HG03097 (cell line): ENCODE results near the gene LBR.

Experiments used
- ATAC-seq: cut with Tn5 transposase; IDR thresholded peaks from one replicate; pipeline ENCODE4 v1.9.1; 2021; ENCODE audit not compliant: unreplicated experiment, low FRiP score

Gene LBR

DNA sequence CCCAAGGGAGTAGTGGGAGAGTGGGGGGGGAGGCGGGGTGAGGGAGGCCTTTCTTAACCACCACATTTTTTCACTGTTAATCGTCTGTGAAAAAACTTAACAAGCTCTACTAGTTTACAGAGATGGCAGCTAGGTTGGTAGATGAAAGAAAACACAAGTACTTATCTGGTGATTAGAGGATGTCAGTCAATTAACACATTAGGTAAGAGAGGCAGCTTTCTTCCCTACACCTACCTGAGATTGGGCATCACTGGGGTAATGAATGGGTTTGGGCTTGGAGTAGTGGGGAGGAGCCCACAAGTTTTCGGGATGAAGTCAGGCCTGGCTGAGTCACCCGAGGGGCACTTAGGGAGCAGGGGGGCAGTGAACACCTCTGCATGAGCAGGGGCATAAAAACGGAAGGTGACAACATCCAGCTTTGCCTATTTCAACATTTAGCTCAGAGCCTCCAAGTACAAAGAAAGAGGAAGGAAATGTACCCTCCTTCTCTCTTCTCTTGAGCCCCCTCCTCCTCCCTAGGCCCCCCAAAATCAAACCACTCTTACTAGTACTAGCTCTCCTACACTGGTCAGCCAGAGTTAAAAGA is 2.5 kb downstream of the LBR start:
- ATAC-seq = no peak

DNA sequence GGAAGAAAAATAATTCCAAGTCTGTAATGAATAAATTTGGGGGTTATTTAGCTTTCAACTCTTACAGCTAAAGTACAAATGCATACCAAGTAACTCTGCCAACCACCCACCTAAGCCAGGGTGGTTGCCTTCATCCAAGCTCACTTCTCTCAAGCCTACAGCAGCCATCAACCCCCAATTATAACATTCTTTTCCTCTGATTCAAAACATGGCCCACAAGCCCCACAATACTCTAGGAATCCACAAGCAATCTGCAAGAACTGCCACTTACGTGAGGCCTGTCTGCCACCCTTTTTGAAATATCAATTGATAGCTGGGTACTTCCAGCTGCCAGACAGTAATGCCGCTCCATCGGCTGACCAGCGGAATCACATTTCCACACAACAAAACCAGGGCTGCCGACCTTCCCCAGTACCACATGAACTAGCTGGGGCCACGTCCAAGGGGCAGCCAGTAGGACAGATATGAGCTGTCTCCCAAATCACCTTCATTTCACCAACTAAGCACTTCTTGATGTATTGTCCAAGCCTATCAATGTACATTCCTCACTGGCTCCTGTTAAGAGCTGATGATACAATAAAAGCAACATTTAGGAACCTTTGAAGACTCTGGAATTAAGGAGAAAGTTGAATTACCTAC is 3.2 kb downstream of the LBR start:
- ATAC-seq = no peak

- ATAC-seq = no peak
Observed at GRCh38 chr1:225423518-225423855, 4.4 kb downstream of the LBR start.

GRCh38 chr1:225422795-225423517 is 4.9 kb downstream of the LBR start:
- no peak for ATAC-seq

- no peak for ATAC-seq
Observed at GRCh38 chr1:225422031-225422605, 5.7 kb downstream of the LBR start.

- no peak for ATAC-seq
Observed at GRCh38 chr1:225418598-225418997, 9.2 kb downstream of the LBR start.

DNA sequence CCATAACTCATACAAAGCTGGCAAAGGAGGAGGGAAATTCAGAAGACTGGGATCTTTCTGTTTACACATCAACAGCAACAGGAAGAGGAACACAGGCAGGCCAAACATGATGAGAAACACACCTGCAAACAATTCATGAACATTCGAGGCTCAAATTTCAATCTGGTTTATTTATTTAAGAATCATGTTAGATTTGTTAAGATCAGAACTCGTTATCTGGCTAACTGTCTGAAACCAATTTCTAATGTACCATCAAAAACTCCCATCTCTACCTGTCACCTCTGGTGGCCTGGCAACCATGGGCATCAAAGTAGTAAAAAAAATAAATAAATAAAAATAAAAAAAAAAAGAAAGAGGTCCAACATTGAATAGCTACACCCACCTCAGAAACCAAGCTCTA is 9.8 kb downstream of the LBR start:
- ATAC-seq = no peak

DNA sequence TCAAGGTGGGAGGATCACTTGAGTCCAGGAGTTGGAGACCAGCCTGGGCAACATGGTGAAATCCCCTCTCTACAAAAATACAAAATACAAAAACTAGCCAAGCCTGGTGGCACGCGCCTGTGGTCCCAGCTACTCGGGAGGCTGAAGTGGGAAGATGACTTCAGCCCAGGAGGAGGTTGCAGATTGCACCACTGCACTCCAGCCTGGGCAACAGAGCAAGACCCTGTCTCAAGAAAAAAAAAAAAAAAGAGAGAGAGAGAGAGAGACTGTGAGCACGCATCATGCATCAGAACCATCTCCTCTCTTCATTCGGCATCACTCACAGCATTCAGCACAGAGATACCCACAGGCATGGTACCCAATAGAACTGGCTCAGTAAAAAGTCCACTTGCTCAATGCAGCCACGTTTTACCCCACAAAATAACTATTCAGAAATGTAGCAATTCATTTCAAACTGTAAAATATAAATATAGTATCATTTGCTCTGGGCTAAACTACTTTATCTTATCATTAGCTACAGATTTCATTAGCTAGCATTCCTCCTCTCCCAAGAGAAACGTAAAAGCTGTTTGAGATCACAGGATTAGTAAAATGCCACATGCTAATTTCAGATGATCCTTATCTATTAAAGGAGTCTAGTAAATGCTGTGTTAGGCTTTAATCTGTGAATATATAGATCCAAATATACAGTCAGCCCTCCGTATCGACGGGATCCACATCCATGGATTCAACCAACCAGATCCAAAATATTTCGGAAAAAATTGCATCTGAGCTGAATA is 11.7 kb downstream of the LBR start:
- no peak for ATAC-seq

DNA sequence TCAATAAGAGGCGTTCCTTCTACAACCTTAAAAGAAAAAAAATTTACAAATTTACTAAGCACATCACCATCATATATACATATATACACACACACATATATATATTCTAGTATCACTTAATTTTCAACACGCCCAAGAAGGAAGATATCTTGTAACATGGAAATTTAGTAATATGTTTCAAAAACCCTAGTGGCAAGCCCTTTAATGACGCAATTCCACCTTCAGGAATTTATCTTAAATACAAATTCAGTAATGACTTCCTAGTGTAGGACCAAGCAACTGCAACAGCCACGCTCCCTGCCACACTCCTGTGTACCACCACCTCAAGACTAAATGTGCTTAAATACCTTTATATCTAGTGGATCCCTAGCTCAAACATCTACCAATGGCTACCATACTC is 12.5 kb downstream of the LBR start:
- ATAC-seq = no peak

DNA sequence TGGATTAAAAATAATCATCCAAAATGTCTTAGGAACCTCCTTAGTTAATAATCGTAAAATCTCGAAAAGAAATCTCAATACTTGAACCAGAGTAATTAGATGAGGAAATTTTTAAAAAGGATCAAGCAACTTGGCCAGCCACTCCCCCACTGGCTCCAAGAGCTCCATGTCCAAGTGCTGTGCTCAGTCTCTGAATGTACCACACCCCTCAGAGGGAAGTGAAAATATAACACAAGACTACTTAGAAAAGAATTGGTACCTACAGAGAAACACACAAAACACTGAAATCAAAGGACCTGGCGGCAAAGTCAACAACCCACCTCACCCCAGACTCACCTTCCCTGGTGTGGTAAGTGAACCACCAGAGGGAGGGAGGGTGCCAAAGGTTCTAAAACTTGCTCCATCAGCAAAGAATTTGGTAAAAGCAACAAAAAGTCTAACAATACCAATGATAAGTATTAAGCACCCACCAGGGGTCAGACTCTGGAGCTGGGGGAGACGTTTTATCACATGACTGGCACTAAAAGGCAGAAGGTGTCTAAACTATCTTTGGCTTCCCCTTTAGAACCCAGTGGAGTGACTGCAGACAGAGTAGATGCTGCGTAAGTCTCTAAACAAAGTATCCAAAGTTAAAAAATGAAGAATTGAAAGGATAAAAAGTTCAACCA is 14.0 kb downstream of the LBR start:
- ATAC-seq = no peak

DNA sequence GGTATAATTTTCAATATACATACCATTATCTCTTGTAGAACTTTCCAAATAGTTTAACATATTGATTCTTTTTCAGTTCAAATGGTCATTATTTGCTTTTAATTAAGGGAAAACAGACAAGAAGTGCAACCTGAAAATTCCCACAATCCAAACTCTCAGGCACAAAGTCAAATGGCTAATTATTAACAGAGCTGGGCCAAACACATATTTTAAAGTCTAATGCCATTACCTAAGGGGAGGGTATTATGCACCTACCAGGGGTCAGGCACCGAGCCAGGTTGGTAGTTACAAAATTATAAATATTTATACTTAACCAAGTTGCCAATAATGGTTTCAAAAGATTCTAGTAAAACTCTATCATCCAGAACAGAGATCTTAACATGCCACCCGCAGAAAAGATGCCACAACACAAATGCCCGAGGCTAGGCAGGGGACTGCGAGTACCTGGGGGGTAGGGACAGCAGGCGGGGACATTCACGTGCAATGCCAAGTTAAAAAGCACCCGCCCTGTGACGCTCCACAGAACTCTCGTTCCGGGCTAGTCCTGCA is 15.0 kb downstream of the LBR start:
- ATAC-seq = no peak

- no peak for ATAC-seq
Observed at GRCh38 chr1:225412321-225412720, 15.5 kb downstream of the LBR start.

- ATAC-seq = no peak
Observed at GRCh38 chr1:225410036-225410435, 17.8 kb downstream of the LBR start.

DNA sequence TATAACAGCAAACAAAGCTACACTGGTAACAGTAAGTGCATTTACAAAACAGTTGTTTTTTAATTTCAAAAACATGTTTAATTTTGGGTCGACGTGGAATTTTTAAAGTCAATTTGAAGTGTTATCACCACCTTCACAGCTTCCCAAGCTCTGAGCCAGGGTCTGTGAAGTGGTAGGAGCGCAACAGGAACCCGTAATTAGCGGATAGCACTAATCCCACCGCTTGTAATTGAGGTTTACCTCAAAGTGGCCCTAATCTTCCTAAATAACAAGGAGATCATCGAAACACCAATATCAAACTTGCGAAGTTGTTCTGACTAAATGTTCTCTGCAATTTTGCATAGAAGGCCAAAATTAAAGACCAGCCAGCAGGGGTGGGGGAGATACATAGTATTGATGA is 18.8 kb downstream of the LBR start:
- ATAC-seq = no peak

DNA sequence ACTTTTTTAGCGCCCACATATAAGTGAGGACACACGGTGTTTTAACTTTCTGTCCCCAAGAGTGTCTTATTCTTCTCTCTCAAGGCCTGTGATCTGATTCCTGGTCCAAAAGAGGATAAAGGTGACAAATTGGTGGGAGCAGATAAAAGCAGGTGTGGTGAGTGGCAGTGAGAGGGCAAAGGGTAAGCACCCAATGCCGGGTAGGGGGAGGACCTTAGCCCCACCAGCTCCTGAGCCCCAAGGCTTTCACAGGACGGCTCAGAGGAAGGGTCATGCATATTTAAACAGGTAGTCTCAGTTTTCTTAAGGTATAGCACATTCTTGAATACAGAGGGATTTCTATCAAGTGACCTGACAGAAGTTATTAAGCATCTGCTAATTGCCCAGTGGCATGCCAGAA is 19.6 kb downstream of the LBR start:
- no peak for ATAC-seq

DNA sequence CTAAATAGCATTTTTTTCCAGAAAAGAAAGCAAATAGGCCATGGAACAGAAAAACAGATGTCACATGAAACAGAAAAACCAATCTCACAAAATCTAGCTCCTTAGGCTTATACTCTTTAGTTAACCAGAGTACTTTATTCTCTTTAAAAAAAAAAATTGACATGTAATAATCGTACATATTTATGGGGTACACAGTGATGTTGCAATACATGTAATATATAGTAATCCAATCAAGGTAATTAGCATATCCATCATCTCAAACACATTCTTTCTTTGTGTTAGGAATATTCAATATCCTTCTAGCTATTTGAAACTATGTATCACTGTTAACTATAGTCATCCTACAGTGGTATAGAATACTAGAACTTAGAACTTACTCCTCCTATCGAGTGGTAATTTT is 20.1 kb downstream of the LBR start:
- no peak for ATAC-seq

- no peak for ATAC-seq
Observed at GRCh38 chr1:225406976-225407725, 20.7 kb downstream of the LBR start.

GRCh38 chr1:225400968-225401367 is 26.9 kb downstream of the LBR start:
- ATAC-seq = no peak

DNA sequence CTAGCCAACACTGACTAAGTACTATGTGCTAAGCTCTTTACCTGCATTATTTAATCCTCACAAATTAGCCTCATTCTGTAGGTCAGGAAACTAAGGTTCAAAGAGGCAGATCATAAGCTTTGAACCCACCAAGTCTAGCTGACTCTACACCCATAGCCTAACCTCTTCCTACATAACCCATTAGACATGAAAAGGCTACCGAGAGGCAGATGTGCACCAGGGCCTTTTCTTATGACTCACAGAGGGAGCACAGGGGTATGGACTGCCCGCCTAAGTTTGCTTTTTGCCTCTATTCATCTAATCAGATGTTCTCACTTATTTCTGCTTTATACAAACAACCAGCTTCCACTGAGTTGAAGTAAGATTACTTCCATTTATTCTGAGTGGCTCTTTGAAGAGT is 31.5 kb downstream of the LBR start:
- no peak for ATAC-seq

DNA sequence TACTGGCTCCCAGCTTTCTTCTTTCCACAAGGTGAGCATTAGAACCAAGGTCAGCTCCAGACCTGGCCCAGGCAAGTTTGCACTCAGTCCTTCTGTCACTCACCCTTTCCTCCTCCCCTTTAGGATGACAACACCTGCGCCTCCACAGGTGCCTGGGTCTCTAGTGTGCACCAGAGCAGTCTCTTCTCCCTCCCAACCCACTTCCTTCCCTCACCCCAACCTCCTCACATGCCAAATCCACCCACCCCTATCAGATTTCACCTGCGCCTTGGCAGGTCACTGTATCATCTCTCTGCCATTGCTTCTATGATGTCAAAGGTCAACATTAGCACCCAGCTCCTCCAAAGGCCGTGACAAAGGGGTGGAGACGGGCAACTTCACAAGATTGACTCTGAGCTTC is 38.0 kb downstream of the LBR start:
- ATAC-seq = no peak
